GM21528 (cell line): ENCODE results near the gene MYO1B.
A peak's percentile ranks its signal among the peaks of the same experiment; 100 is the strongest.

Experiments used
- ATAC-seq: cut with Tn5 transposase; IDR thresholded peaks from one replicate; pipeline ENCODE4 v1.9.1; 2021; ENCODE audit warnings: mild to moderate bottlenecking, moderate library complexity; ENCODE audit not compliant: unreplicated experiment, low FRiP score

The MYO1B gene

GRCh38 chr2:191351921-191352320 lies 106.7 kb downstream of the MYO1B start:
- ATAC-seq: no peak

- ATAC-seq: no peak
Measured at GRCh38 chr2:191352536-191352935, 107.3 kb downstream of the MYO1B start.

- no peak for ATAC-seq
Measured at GRCh38 chr2:191355170-191355758, 110.1 kb downstream of the MYO1B start.

- no peak for ATAC-seq
Measured at GRCh38 chr2:191357678-191358077, 112.5 kb downstream of the MYO1B start.

GRCh38 chr2:191358325-191359025 lies 113.3 kb downstream of the MYO1B start:
- ATAC-seq: no peak

GRCh38 chr2:191359133-191359532 lies 113.9 kb downstream of the MYO1B start:
- no peak for ATAC-seq

- ATAC-seq: no peak
Measured at GRCh38 chr2:191360918-191361317, 115.7 kb downstream of the MYO1B start.

GRCh38 chr2:191362841-191363240 lies 117.6 kb downstream of the MYO1B start:
- no peak for ATAC-seq

GRCh38 chr2:191363267-191363666 lies 118.1 kb downstream of the MYO1B start:
- ATAC-seq: no peak

GRCh38 chr2:191365089-191365488 lies 119.9 kb downstream of the MYO1B start:
- no peak for ATAC-seq

GRCh38 chr2:191366199-191366598 lies 121.0 kb downstream of the MYO1B start:
- ATAC-seq: no peak

GRCh38 chr2:191369034-191369433 lies 123.8 kb downstream of the MYO1B start:
- ATAC-seq: no peak

- no peak for ATAC-seq
Measured at GRCh38 chr2:191374366-191374765, 129.2 kb downstream of the MYO1B start.

- no peak for ATAC-seq
Measured at GRCh38 chr2:191374939-191375338, 129.7 kb downstream of the MYO1B start.

- peak; percentile 70 for ATAC-seq
Measured at GRCh38 chr2:191376981-191377629, 131.9 kb downstream of the MYO1B start.

GRCh38 chr2:191379375-191379774 lies 134.2 kb downstream of the MYO1B start:
- no peak for ATAC-seq

- no peak for ATAC-seq
Measured at GRCh38 chr2:191382801-191383200, 137.6 kb downstream of the MYO1B start.

GRCh38 chr2:191383486-191383885 lies 138.3 kb downstream of the MYO1B start:
- no peak for ATAC-seq

- no peak for ATAC-seq
Measured at GRCh38 chr2:191384829-191385228, 139.6 kb downstream of the MYO1B start.

GRCh38 chr2:191385416-191386160 lies 140.4 kb downstream of the MYO1B start:
- no peak for ATAC-seq

- ATAC-seq: no peak
Measured at GRCh38 chr2:191386938-191387536, 141.8 kb downstream of the MYO1B start.
